NCI-H748 treated with DMSO at 0.1 percent for 48 hours (cell line): ENCODE measurements around the gene GPR152.

Source experiments
- DNase-seq: peaks from one replicate; lab custom pipeline; 2025; lab: John Stamatoyannopoulos, UW

The GPR152 gene

GRCh38 chr11:67452141-67452952, at the start of gene GPR152:
Gene GPR152, minus strand, starts transcription at chr11:67452729. Its CDS starts 5 bp downstream, at chr11:67452724.
- no peak for DNase-seq

GRCh38 chr11:67501854-67502253, 49.3 kb upstream of the GPR152 start:
- DNase-seq: no peak

- DNase-seq: no peak
These were observed 48.5 kb upstream of the GPR152 start for GRCh38 chr11:67500831-67501715.

GRCh38 chr11:67500484-67500821, 47.9 kb upstream of the GPR152 start:
- no peak for DNase-seq

- DNase-seq: no peak
These were observed 47.4 kb upstream of the GPR152 start for GRCh38 chr11:67499808-67500483.

- DNase-seq: no peak
These were observed 46.0 kb upstream of the GPR152 start for GRCh38 chr11:67498544-67498972.

GRCh38 chr11:67497656-67498291, 45.2 kb upstream of the GPR152 start:
- DNase-seq: no peak

GRCh38 chr11:67496113-67496512, 43.6 kb upstream of the GPR152 start:
- DNase-seq: no peak

- no peak for DNase-seq
These were observed 42.9 kb upstream of the GPR152 start for GRCh38 chr11:67495234-67496005.

- no peak for DNase-seq
These were observed 42.1 kb upstream of the GPR152 start for GRCh38 chr11:67494371-67495233.

- no peak for DNase-seq
These were observed 41.2 kb upstream of the GPR152 start for GRCh38 chr11:67493548-67494370.

GRCh38 chr11:67492801-67493547, 40.4 kb upstream of the GPR152 start:
- DNase-seq: no peak

- DNase-seq: no peak
These were observed 39.7 kb upstream of the GPR152 start for GRCh38 chr11:67492069-67492727.

GRCh38 chr11:67491276-67492068, 38.9 kb upstream of the GPR152 start:
- DNase-seq: no peak

GRCh38 chr11:67490727-67491065, 38.2 kb upstream of the GPR152 start:
- DNase-seq: no peak

- no peak for DNase-seq
These were observed 37.6 kb upstream of the GPR152 start for GRCh38 chr11:67489885-67490726.
